ENCODE data around the gene ZNF575.
"Not testable (repeated sequence)": the region's sequence is repeated elsewhere in the genome, so short reads cannot be mapped to it uniquely, and the experiment has no call there.

The ZNF575 gene

DNA sequence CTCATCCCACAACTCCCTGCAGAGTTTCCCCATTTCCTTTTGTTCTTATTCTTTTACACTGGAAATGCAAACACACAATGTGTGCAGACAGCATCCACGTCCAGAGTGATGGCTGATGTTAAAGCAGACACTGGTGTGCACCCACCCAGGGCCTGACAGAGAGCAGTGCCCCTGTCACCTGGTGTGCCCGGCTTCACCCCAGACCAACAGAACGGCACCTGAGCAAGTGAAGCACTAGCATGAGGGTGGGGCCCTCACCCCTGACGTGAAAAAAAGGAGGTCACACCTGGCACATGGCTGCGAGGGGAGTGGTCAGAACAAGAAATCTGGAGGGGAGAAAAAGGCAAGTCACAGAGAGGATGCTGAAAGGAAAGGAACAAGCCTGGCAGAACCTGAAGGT lies 12.3 kb downstream of the ZNF575 start:
- no peak for DNase-seq

DNA sequence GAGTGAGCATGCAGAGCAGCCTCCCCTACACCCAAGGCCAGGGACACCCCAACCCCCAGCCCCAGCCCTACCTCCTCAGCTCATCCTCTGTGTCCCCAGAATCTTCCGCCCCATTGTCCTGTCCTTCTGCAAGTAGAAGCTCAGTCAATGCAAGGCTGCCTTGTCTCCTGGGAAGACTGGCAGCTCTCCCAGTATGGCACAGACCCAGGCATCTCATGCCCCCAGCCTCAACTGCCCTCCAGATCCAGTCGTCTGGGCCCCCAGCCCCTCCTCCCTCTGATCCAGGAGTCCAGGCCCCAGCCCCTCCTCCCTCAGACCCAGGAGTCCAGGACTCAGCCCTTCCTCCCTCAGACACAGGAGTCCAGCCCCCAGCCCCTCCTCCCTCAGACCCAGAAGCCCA lies 13.0 kb downstream of the ZNF575 start:
- DNase-seq, result no peak

DNA sequence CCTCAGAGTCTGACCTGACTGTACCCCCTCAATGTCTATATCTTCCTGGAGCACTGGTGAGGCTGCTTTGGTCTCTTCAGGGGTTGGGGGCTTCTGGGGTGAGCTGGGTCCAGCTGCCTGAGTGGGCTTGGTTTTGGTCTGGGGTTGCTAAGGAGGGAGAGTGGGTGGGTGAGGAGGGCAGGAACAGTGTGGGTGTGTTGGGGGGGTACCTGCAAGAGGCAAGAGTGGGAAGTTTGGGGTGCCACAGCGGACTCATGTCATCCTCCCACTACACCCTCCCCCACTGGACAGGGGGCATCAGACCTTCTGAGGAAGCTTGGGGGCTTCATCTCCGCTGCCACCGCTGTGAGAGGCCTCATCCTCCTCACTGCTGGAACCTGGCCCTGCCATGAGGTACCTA lies 13.6 kb downstream of the ZNF575 start:
- no peak for DNase-seq

DNA sequence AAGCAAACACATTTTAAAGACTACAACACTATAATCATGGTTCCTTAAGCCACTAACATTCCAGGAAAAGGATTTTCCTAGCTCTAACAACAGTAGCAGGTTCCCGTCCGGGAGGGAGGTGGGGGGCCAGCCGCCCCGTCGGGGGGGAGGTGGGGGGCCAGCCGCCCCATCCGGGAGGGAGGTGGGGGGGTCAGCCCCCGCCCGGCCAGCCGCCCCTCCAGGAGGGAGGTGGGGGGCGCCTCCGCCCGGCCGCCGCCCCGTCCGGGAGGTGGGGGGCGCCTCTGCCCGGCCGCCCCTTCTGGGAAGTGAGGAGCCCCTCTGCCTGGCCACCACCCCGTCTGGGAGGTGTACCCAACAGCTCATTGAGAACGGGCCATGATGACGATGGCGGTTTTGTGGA lies 14.9 kb downstream of the ZNF575 start:
- DNase-seq, result not testable (repeated sequence)

DNA sequence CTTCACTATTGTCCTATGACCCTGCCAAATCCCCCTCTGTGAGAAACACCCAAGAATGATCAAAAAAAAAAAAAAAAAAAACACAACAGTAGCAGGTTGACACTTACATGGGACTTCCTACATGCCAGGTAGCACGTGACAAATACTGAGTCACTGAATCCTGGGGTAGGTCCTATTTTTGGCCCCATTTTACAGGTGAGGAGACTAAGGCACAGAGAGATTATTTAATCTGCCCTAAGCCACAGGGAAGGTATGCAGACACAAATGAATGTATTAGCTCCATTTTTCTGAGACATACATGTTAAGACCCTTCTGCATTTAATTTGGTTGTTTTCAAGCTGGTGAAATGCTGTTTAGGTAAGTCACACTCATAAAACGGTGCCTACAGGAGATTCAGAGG lies 15.7 kb downstream of the ZNF575 start:
- DNase-seq, result no peak

DNA sequence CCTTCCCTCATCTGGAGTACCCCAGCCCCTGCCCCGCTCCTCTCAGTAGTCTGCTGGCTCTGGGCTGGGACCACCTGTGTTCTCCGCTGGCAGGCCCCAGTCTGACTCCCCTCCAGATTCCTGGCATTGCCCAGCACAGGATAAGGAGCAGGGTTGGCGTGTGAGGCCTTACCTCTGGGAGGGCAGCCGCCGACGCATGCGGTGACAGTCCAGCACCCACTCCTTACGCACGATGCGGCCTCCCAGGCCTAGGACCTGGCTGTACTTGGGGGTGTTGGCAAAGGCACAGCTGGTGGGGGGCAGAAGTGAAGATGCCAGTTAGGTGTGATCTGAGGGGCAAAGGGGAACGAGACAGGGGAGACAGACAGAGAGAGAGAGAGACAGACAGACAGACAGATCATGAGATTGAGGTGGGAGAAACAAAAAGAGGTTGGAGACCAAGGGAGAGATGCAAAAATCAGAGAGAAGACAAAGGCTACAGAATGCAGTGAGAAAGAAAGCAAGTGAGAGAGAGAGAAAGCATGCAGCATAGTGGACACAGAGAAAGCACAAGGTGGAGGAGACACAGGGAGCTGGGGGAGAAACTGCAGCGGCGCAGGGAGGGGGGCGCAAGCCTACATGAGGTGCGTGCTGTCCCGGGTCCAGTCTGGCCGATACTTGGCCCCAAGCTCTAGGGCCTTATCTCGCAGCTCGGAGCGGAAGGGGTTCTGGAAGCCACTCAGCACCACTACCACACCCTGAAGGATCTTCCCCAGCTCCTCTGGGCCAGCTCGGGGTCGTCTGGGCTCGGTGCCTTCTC lies 18.6 kb downstream of the ZNF575 start:
- no peak for DNase-seq

DNA sequence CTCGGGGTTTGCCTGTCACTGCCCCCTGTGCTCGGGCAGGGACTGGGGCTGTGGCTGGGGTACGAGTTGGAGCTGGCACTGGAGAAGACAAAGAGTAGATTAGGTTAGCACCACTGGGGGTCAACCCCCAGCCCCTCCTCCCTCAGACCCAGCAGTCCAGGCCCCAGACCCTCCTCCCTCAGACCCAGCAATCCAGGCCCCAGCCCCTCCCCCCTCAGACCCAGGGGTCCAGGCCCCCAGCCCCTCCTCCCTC lies 19.1 kb downstream of the ZNF575 start:
- no peak for DNase-seq

DNA sequence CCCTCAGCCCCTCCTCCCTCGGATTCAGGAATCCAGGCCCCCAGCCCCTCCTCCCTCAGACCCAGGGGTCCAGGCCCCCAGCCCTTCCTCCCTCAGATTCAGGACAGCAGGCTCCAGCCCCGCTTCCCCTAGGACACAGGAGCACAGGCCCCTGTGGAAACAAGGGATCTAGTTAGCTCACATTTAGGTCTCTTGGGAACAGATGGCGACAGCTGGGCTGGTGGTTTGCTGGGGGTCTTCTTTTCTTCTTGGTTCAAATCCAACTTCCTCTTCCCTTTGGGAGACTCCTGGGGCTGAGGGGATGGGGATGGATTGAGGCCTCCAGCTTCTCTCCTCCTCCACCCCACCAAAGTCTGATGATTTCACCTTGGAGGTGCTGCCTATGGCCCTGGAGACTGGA lies 19.6 kb downstream of the ZNF575 start:
- DNase-seq, result no peak

DNA sequence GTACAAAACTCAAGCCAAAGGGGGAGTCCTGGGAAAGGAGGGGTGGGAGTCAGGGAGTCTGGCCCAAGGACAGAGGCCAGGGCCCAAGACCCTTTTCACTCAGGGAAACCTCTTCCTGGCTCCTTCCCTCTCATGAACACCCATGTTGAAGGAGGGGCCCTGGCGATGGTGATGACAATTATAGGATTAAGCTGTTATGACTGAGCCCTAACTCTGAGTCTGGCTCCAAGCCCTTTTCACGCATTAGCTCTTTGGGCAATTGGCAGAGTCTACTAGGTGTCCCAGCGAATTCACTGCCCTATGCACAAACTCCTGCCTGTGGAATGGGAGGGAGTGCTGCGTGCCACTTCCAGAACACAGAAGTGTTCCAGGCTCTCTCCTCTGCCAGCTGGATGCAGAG lies 20.7 kb downstream of the ZNF575 start:
- DNase-seq, result no peak

DNA sequence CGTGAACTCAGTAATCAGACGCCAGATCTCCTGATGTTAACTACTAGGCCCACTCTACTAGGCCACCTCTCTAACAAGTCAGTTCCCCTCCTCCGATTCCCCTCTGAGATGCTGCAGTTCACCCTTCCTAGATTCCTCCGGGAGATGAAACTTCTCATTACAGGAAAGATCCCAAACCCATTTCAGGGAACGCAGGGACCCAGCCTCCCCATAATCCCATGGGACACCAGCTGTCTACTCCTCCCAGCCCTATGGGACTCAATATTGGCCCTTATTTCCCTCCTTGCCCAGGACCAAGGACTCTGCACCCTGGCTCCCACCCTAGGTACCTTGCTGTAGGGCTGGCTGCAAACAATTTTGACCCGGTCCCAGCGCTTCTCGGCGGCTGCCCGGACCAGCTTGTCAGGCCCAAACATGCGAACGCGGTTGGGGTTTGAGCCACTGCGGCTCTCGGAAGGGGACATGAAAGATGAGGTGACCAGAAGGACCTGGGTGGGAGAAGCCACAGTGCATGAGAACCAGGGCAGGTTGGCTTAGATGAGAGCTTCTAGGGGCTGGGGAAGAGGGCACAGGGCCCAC lies 21.4 kb downstream of the ZNF575 start:
- no peak for DNase-seq

DNA sequence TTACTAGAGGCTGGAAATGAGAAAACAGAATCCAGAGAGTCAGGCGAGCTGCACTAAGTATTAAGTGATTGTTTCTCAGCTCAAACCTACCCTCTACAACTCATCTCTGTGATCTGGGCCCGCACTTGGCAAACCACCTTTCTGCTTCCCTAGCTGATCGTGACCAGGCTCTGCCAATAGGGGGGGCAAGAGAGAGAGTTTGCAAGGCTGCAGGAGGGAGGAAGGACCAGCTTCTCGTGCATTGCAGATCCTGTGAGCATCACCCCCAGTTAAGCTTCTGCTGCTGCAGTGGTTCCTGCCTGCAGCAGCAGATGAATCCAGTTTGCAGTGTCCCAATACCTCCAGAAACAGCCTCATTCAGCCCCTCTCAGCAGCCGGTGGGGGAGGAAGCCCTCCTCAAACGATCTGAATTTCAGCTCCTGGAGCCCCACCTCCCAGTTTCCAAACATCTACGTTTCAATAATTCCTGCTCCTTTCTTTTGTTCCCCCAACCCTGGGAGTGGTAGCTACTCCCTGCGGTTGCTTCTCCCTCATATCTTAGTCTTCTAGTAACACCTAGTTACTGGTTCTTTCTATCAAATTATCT lies 22.3 kb downstream of the ZNF575 start:
- DNase-seq, result peak; percentile 73 to 78

DNA sequence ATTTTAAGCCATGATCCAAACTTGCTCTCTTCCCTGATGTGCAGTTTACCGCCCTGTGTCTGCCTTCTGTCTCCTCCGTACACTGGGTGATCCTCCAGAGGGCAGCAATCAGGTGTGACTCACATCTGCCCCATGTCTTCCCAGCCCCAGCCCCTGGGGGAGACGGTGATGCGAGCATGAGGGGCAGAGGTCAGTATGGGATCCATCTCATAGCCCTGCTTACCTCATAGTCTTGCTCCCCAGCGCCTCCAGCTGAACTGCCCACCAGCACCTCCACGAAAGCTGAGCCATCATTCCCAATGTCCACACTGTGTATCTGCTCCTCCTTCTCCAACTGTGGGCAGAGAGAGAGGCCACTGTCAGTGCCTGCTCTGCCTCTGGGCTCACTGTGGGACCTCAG lies 27.7 kb downstream of the ZNF575 start:
- DNase-seq, result peak; percentile 12 to 34

DNA sequence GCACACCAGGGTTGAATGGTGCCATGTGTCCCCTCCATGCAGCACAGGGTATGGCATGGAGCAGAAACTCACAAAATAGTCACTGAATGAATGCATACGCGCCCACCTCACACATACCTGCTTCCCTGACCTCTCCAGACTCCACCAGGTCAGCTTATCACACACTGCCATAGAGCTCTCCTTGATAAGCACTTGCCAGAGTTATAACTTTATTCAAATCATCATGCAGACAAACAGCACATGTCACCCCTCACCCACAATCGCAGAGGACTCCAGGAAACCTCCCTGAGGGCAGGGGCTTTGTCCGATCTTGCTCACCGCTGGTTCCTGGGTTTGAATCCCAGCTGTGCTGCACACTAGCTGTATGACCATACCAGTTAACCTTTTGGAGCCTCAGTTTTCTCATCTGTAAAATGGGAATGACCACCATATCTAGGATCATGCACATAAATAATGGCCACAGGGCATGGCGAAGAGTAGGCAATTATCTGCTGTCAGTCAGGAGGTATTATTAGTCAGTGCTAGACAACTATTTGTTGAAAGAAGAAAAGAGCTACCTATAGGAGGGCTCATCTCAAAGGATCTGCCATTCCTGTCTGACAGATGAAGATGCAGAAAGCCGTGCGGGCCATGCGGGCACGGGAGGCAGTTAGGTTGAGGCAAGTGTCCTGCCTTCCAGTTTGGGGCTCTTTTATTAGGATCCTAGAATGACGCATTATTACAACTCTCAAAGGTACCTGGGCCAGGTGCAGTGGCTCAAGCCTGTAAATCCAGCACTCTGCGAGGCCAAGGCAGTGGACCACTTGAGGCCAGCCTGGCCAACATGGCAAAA lies 28.4 kb downstream of the ZNF575 start:
- DNase-seq, result no peak

DNA sequence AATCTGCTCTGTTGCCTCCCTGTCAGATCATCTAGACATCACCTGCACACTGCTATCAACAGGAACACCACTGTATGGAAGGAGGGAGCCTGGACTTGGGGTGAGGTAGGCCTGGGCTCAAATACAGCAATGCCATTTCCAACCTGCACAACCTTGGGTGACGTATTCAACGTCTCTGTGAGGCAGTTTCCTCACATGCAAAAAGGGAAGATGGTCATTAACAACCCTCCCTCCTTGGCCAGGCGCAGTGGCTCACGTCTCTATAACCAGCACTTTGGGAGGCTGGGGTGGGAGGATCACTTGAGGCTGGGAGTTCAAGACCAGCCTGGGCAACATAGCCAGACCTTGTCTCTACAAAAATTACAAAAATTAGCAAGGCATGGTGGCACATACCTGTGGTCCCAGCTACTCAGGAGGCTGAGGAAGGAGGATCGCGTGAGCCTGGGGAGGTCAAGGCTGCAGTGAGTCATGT lies 29.3 kb downstream of the ZNF575 start:
- no peak for DNase-seq

DNA sequence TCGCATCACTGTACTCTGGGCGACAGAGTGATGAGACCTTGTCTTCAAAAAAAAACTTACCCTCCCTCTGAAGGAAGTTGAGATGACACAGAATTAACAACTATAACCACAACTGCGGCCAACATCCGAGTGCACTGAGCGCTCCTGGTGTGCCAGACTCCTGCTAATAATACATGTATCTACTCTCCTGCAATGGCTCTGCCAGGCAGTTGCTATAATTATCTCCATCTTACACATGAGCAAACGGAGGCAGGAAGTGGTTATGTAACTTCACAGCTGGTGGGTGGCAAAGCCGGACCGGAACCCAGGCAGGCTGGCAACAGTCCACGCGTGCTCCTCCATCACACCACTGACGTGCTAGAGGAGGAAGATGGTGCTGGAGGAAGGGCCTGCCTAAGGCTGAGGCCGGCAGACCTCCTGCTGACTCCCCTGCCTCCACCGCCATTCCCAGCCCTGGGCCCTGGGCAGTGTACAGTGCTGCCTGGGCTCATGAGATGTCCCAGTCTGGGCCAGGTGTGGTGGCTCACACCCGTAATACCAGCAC lies 29.8 kb downstream of the ZNF575 start:
- DNase-seq, result peak; percentile 46 to 76

DNA sequence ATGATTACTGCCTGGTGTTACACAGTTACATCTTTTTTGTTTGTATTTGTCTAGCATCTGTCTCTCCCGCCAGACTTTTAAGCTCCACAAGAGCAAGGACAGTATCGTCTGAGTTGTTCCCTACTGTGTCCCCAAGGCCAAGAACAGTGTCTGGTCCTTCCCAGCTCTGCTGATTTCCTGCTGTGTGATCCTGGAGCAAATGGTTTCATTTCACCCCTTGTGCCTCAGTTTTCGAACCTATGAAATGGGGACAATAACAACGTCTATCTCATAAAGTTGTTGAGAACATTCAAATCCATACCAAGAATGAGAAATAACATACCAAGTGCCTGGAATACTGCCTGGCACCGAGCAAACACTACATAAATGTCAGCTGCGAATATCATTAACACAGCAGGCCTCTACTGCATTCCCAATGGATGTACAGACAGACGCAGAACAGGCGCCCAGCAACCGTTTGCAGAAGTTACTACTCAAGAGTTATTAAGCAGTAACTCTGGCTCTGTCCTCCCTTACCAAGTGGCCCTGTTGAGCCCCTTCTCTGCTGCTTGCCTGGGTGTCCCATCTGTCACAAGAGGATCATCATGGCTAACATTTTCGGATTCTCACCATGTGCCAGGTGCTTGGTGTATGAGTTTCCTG lies 30.9 kb downstream of the ZNF575 start:
- DNase-seq, result no peak

DNA sequence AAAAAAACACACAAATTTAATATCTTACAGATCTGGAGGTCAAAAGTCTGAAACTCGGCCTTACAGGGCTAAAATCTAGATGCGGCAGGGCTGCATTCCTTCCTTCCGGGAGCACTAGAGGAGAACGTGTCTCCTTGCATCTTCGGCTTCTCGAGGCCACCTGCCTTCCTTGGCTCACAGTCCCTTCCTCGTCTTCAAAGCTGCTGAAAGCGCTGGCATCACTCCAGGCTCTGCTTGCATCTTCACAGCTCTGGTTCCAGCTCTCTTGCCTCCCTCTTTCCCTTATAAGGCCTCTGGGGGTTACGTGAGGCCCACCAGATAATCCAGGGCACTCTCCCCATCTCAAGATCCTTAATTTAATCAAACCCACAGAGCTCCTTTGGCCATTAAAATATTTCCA lies 31.8 kb downstream of the ZNF575 start:
- no peak for DNase-seq

DNA sequence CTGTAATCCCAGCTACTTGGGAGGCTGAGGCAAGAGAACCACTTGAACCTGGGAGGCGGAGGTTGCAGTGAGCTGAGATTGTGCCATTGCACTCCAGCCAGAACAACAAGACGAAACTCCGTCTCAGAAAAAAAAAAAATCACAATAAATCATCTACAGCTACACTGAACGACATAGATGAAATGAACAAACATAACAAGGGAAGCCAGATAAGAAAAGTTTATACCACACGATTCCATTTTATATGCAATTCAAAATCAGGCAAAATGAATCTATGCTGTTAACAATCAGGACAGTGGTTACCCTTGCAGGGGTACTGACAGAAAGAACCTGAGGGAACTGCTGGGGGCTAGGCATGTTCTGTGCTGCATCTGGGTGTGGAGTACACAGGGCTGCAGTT lies 36.7 kb downstream of the ZNF575 start:
- DNase-seq, result no peak

DNA sequence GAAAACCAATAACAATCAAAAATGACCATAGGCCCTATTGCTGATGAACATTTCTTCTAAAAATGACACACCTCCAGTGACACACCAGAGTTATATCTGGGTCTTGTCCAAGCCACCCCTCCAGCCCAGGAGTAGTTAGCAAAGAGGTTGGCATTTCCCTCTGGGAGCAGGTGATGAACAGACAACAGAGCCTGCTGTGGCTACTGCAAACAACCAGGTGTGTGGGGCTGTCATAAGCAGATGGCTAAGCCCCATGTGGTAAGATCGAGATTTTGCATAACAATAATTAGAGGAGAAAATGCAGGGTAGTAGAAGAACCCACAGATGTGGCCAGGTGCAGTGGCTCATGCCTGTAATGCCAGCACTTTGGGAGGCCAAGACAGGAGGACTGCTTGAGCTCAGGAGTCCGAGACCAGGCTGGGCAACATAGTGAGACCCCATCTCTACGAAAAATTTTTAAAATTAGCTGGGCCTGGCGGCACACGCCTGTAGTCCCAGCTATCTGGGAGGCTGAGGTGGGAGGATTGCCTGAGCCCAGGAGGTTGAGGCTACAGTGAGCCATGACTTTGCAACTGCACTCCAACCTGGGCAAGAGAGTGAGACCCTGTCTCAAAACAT lies 37.3 kb downstream of the ZNF575 start:
- DNase-seq, result no peak

DNA sequence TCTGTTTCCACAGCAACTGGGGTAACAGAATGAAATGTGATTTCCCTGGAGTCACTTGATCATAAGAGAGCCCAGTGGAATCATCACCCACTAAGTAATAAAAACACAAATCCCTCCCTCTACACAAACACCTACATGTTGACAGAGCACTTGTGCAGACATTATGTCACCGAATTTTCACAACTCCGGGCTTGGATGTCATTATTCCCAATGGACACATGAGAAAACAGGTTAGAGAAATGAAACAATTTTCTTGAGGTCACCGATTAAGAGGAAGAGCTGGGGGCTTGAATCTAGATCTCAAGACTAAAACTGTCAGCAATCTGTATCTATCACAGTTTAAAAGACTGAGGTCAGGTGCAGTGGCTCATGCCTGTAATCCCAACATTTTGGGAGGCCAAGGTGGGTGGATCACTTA lies 39.2 kb downstream of the ZNF575 start:
- DNase-seq, result no peak

DNA sequence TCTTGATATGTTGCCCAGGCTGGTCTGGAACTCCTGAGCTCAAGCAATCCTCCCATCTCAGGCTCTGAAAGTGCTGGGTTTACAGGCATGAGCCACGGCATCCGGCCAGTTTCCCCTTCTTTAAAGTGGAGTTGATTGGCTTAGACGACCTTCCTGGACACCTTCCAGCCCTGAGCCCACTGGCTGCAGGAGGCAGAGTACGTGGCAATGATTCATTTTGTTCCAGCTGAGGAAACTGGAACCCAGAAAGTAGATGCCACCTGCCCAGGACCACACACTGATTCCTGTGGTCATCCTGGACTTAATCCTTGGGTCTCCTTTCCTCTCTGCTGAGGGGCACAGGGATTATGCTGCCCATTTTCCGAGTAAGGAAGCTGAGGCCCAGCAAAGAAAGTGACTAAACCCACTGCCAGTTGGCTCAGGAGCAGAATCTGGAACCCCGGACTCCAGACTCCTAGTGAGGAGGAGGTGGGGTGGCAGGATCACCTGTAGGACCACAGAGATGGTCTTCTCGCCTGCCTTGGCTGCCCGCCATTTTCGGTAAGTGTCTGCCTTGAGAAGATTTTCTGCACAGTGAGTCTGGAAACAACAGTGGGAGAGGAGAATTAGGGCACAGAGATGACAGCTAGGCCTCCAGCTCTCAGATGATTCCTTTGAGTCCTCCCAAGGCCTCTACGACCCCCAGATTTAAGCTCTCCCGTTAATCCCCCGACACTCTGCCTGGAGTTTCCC lies 41.6 kb downstream of the ZNF575 start:
- DNase-seq, result no peak
